NCI-H2107 (cell line): ENCODE results near the gene OR2A2.
"Not testable (repeated sequence)": the region's sequence is repeated elsewhere in the genome, so short reads cannot be mapped to it uniquely, and the experiment has no call there.

ENCODE experiments used
- DNase-seq: peaks from one replicate; lab custom pipeline; 2025; lab: John Stamatoyannopoulos, UW

OR2A2 gene

GRCh38 chr7:144109283-144109682, at the start of gene OR2A2:
Gene OR2A2 (plus strand): TSS chr7:144109583. CDS start chr7:144109583, 0 bp downstream.
- DNase-seq: no peak

- DNase-seq: no peak
These were observed 45.7 kb upstream of the OR2A2 start for GRCh38 chr7:144063710-144064109.

- DNase-seq: no peak
These were observed 39.9 kb upstream of the OR2A2 start, which contains the start of gene OR2A25 for GRCh38 chr7:144069511-144069910. Gene OR2A25 (plus strand): TSS chr7:144069811. CDS start chr7:144074220, 4,409 bp downstream.

GRCh38 chr7:144069953-144070352, 39.4 kb upstream of the OR2A2 start:
- no peak for DNase-seq

GRCh38 chr7:144074374-144074773, 35.0 kb upstream of the OR2A2 start:
- no peak for DNase-seq

GRCh38 chr7:144085978-144086377, 23.4 kb upstream of the OR2A2 start, which contains the start of gene OR2A12:
Gene OR2A12 (plus strand): TSS chr7:144086278. CDS start chr7:144095108, 8,830 bp downstream.
- DNase-seq: no peak

GRCh38 chr7:144086730-144087129, 22.7 kb upstream of the OR2A2 start:
- no peak for DNase-seq

GRCh38 chr7:144087230-144087629, 22.2 kb upstream of the OR2A2 start:
- no peak for DNase-seq

- no peak for DNase-seq
These were observed 18.7 kb upstream of the OR2A2 start for GRCh38 chr7:144090667-144091066.

GRCh38 chr7:144098776-144099175, 10.6 kb upstream of the OR2A2 start:
- DNase-seq: no peak

GRCh38 chr7:144100607-144101006, 8.8 kb upstream of the OR2A2 start:
- DNase-seq: no peak

- DNase-seq: no peak
These were observed 7.3 kb upstream of the OR2A2 start for GRCh38 chr7:144102041-144102440.

- DNase-seq: no peak
These were observed 4.2 kb upstream of the OR2A2 start for GRCh38 chr7:144105211-144105610.

GRCh38 chr7:144110272-144110671, 889 bp downstream of the OR2A2 start:
- no peak for DNase-seq

- DNase-seq: no peak
These were observed 4.3 kb downstream of the OR2A2 start for GRCh38 chr7:144113651-144114050.

GRCh38 chr7:144118341-144118740, 9.0 kb downstream of the OR2A2 start:
- DNase-seq: no peak

- DNase-seq: no peak
These were observed 13.5 kb downstream of the OR2A2 start, which contains the start of gene OR2A14 for GRCh38 chr7:144122876-144123275. Gene OR2A14 (plus strand): TSS chr7:144123176. CDS start chr7:144129113, 5,937 bp downstream.

- peak; percentile 61 for DNase-seq
These were observed 18.4 kb downstream of the OR2A2 start for GRCh38 chr7:144127714-144128334.

- DNase-seq: not testable (repeated sequence)
These were observed 20.2 kb downstream of the OR2A2 start for GRCh38 chr7:144129601-144130000.

GRCh38 chr7:144130730-144131129, 21.3 kb downstream of the OR2A2 start:
- no peak for DNase-seq

- no peak for DNase-seq
These were observed 22.9 kb downstream of the OR2A2 start for GRCh38 chr7:144132262-144132661.

- no peak for DNase-seq
These were observed 23.9 kb downstream of the OR2A2 start for GRCh38 chr7:144133307-144133706.

- DNase-seq: no peak
These were observed 24.7 kb downstream of the OR2A2 start for GRCh38 chr7:144134116-144134515.

- no peak for DNase-seq
These were observed 28.1 kb downstream of the OR2A2 start for GRCh38 chr7:144137501-144137900.
